IMR-90 (cell line): ENCODE measurements around the gene TMEM237.

Experiments used
- BHLHE40 ChIP-seq: fragments of 150-350 bp; IDR thresholded peaks from 2 replicates; pipeline ENCODE4 v1.6.1; 2016; ENCODE audit warnings: mild to moderate bottlenecking, low read depth, low read length
- CEBPB ChIP-seq: IDR thresholded peaks from 2 replicates; pipeline ENCODE4 v1.6.1; 2012; ENCODE audit warnings: low read depth, low read length, improper control_type of control experiment
- CTCF ChIP-seq: conservative IDR thresholded peaks from 2 replicates; pipeline ENCODE4 v1.5.1; 2012; ENCODE audit warnings: mild to moderate bottlenecking, low read depth, low read length, improper control_type of control experiment
- FOS ChIP-seq: fragments of 150-350 bp; IDR thresholded peaks from 2 replicates; pipeline ENCODE4 v1.6.1; 2016; ENCODE audit warnings: low read depth, low read length
- MAZ ChIP-seq: IDR thresholded peaks from 2 replicates; pipeline ENCODE4 v1.6.1; 2012; ENCODE audit warnings: low read depth, mild to moderate bottlenecking, low read length, improper control_type of control experiment, moderate library complexity, borderline replicate concordance
- NFE2L2 ChIP-seq: fragments of 150-350 bp; IDR thresholded peaks from 2 replicates; pipeline ENCODE4 v1.6.1; 2016; ENCODE audit warnings: low read depth, mild to moderate bottlenecking, low read length
- POLR2A ChIP-seq: IDR thresholded peaks from 2 replicates; pipeline ENCODE4 v1.6.1; 2012; ENCODE audit warnings: mild to moderate bottlenecking, low read depth, low read length
- RFX5 ChIP-seq: IDR thresholded peaks from 2 replicates; pipeline ENCODE4 v1.8.0; 2012; ENCODE audit warnings: low read depth, mild to moderate bottlenecking, low read length, moderate library complexity
- SMC3 ChIP-seq: fragments of 150-350 bp; IDR thresholded peaks from 2 replicates; pipeline ENCODE4 v1.6.1; 2016; ENCODE audit warnings: low read depth, mild to moderate bottlenecking, antibody characterized with exemption, low read length, moderate library complexity
- USF2 ChIP-seq: fragments of 150-350 bp; IDR thresholded peaks from 2 replicates; pipeline ENCODE4 v1.6.1; 2017; ENCODE audit warnings: mild to moderate bottlenecking, antibody characterized with exemption, low read length, low read depth

GRCh38 chr2:201668402-201668910, 25.2 kb upstream of the TMEM237 start:
- no peak for TF ChIP-seq POLR2A
- no peak for TF ChIP-seq CTCF
- TF ChIP-seq RFX5: no peak
- no peak for TF ChIP-seq FOS
- TF ChIP-seq CEBPB: no peak
- no peak for TF ChIP-seq USF2
- TF ChIP-seq NFE2L2: no peak
- TF ChIP-seq MAZ: no peak
- TF ChIP-seq BHLHE40: no peak
- TF ChIP-seq SMC3: no peak
